ENCODE data around the gene HCK. TPM values are rescaled to one million over a fixed set of nuclear protein-coding genes. Genes with fewer than 3 reads are reported as not detected.

HCK gene
- total and polyA plus RNA-seq, 9 of the 15 experiments (the other 6 are each of a cell fraction or from before 2014, with no cell fraction given), result 0.09 to 0.51 (median 0.27) TPM; not detected in 6

DNA sequence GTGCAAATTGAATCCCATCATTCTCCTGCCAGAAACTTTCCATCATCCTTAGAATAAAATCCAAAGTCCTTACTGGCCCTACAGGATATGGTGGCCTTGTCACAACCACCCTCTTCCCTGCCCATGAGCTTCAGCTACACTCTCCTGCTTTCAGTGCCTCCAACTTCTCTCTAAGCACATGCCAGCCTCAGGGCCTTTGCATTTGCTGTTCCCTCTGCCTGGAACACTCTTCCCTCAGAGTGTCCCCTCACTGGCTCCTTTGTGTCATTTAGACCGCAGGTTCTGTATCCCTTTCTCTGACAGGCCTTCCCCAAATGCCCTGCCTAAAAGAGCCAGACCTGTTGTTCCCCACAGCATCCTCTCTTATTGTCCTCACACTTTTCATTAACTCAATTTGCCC is 18.2 kb downstream of the HCK start:
- no peaks in the 10 kb centered on the region for H3K79me2 ChIP-seq (ENCODE audit: control insufficient read depth, insufficient read depth, low read length)
- no peak overlapping the region for H3K9ac ChIP-seq (ENCODE audit: insufficient read depth in 1 of 2, low read depth in 2 of 2, low read length in 2 of 2)
- H3K9me3 ChIP-seq (replicated peaks; ENCODE audit: control insufficient read depth, insufficient read depth, low read depth, low read length), result no peaks in the 10 kb centered on the region
- peaks cover 23 to 49% of the 10 kb centered on the region in 2 experiments; a peak in 4 of 5 replicates for H3K27me3 ChIP-seq (ENCODE audit: control insufficient read depth in 2 of 2, insufficient read depth in 2 of 2, low read length in 2 of 2)
- ChIA-PET POLR2A (no interaction called here), CTCF (ENCODE audit: low intra/inter-chr PET ratio) (no interaction called here)
- H3K4me2 ChIP-seq (ENCODE audit: insufficient read depth, low read length), result no peak overlapping the region
- H3K9me1 ChIP-seq (ENCODE audit: control insufficient read depth, insufficient read depth, low read length), result no peaks in the 10 kb centered on the region
- no peaks in the 10 kb centered on the region; a peak in 2 of 5 replicates for H3K4me1 ChIP-seq (replicated peaks in 1 of 2; ENCODE audit: control insufficient read depth in 2 of 2, insufficient read depth in 2 of 2, low read length in 2 of 2)
- no peaks in the 10 kb centered on the region for H4K20me1 ChIP-seq (replicated peaks; ENCODE audit: control insufficient read depth, insufficient read depth, low read length)
- no peak for ATAC-seq
- in situ Hi-C loops (cut with MboI), result no loop called here
- TF ChIP-seq SNAPC5 (CRISPR knock-in tag; IDR thresholded peaks at IDR 0.05) (no peak), DACH1 (IDR thresholded peaks at IDR 0.05; ENCODE audit: partially characterized antibody) (no peak), ZNF436 (CRISPR knock-in tag; IDR thresholded peaks at IDR 0.05) (no peak), ZNF444 (CRISPR knock-in tag; IDR thresholded peaks at IDR 0.05) (no peak), HMBOX1 (IDR thresholded peaks at IDR 0.05) (no peak), ZNF395 (CRISPR knock-in tag; IDR thresholded peaks at IDR 0.05) (no peak), SAP30 (IDR thresholded peaks at IDR 0.05; ENCODE audit: borderline replicate concordance, insufficient read depth, low read depth, low read length, poor library complexity, severe bottlenecking) (no peak)
- no peak overlapping the region for H3K27ac ChIP-seq (ENCODE audit: extremely low read depth, low read depth, low read length)
- 0% methylated on average over 1 of the region's 1 CpG for WGBS (ENCODE audit: insufficient coverage, low coverage, missing lambda C conversion rate)
- intact Hi-C loops (cut with micrococcal nuclease), result no loop called here
- FAIRE-seq, result no peak
- no TSS peak for BruUV-seq (replicated peaks)
- H3K36me3 ChIP-seq (ENCODE audit: control insufficient read depth, insufficient read depth, low read length), result no peaks in the 10 kb centered on the region
- no peak overlapping the region for H3K4me3 ChIP-seq
- no peak for DNase-seq (ENCODE audit: extremely low read depth in 1 of 4, low spot score in 3 of 4)
- no peak overlapping the region for H2AFZ ChIP-seq (ENCODE audit: low read depth, low read length)

All from K562 (cell line).